Keratinocyte (primary cell): ENCODE measurements around the gene PTPRT. TPM values are rescaled to one million over a fixed set of nuclear protein-coding genes. Genes with fewer than 3 reads are reported as not detected.

Source experiments
- DNase-seq: peaks from one replicate; pipeline ENCODE4 v3.0.0-alpha.2; 2011; ENCODE audit warnings: low read depth, missing footprints, low spot score
- FAIRE-seq: peaks from 2 replicates; lab custom pipeline; 2011; peaks lifted over from hg19 to GRCh38; lab: Jason Lieb, UNC
- H2AFZ ChIP-seq: 2 replicates; pipeline ENCODE4 v1.6.0; 2012; ENCODE audit warnings: low read length, control low read depth, inconsistent platforms; ENCODE audit not compliant: control insufficient read depth
- H3K27ac ChIP-seq: 2 replicates; pipeline ENCODE4 v1.5.1; 2011; ENCODE audit warnings: low read length; ENCODE audit not compliant: control insufficient read depth, insufficient read depth
- H3K27me3 ChIP-seq: 3 replicates; pipeline ENCODE4 v1.6.0; 2011; ENCODE audit warnings: low read length; ENCODE audit not compliant: control insufficient read depth, insufficient read depth; ENCODE audit errors: extremely low read depth
- H3K36me3 ChIP-seq, 2 experiments: 2 replicates in 1 of 2; 3 replicates in 1 of 2; pipeline ENCODE4 v1.5.1; 2011; ENCODE audit warnings: low read length in 2 of 2, mild to moderate bottlenecking in 1 of 2; ENCODE audit not compliant: control insufficient read depth in 2 of 2, insufficient read depth in 2 of 2; ENCODE audit errors: extremely low read depth in 1 of 2
- H3K4me1 ChIP-seq: 3 replicates; pipeline ENCODE4 v1.5.1; 2011; ENCODE audit warnings: low read length; ENCODE audit not compliant: control insufficient read depth, insufficient read depth; ENCODE audit errors: extremely low read depth
- H3K4me2 ChIP-seq: 3 replicates; pipeline ENCODE4 v1.6.0; 2011; ENCODE audit warnings: low read depth, low read length; ENCODE audit not compliant: control insufficient read depth, insufficient read depth; ENCODE audit errors: extremely low read depth
- H3K4me3 ChIP-seq, 3 experiments: fragments of 200-600 bp in 1 of 3; sonication (generic) in 1 of 3; 2 replicates in 2 of 3; 3 replicates in 1 of 3; pipeline ENCODE4 v1.5.1; 2011 to 2016; ENCODE audit warnings: low read length in 3 of 3, mild to moderate bottlenecking in 3 of 3, control low read depth in 2 of 3, inconsistent platforms in 1 of 3, low read depth in 1 of 3, mixed read lengths in 1 of 3, mixed run types in 1 of 3, moderate library complexity in 1 of 3; ENCODE audit not compliant: control insufficient read depth in 2 of 3, insufficient read depth in 2 of 3; ENCODE audit errors: extremely low read depth in 1 of 3
- H3K79me2 ChIP-seq: 2 replicates; pipeline ENCODE4 v1.6.0; 2012; ENCODE audit warnings: low read length; ENCODE audit not compliant: control insufficient read depth, insufficient read depth
- H3K9ac ChIP-seq: 3 replicates; pipeline ENCODE4 v1.6.0; 2011; ENCODE audit warnings: low read length; ENCODE audit not compliant: control insufficient read depth, insufficient read depth; ENCODE audit errors: extremely low read depth
- H3K9me1 ChIP-seq: 3 replicates; pipeline ENCODE4 v1.6.0; 2011; ENCODE audit warnings: low read length; ENCODE audit not compliant: control insufficient read depth, insufficient read depth; ENCODE audit errors: extremely low read depth
- H3K9me3 ChIP-seq: 2 replicates; pipeline ENCODE4 v1.5.1; 2012; ENCODE audit warnings: low read depth, low read length; ENCODE audit not compliant: control insufficient read depth
- H4K20me1 ChIP-seq: 3 replicates; pipeline ENCODE4 v1.6.0; 2011; ENCODE audit warnings: low read length; ENCODE audit not compliant: control insufficient read depth, insufficient read depth; ENCODE audit errors: extremely low read depth
- EZH2 ChIP-seq: IDR thresholded peaks from one replicate; pipeline ENCODE4 v1.6.1; 2012; ENCODE audit warnings: inconsistent platforms, mild to moderate bottlenecking, low read length, moderate library complexity
- dilution Hi-C: fragments of 300-500 bp; cut with MboI; formaldehyde crosslinking; loops from one replicate; pipeline ENCODE4 v1.7.0; 2020; ENCODE audit warnings: low sequenced_read_pairs; ENCODE audit not compliant: extremely low pct_ligation_motif_present
- polyA plus RNA-seq, 5 experiments: library from polyadenylated mRNA; depleted of rRNA in 3 of 5; stranded (reverse) in 3 of 5; stranded (forward) in 1 of 5; unstranded in 1 of 5; fragments of >200 nt; gene quantifications; 1 replicate in 1 of 5; 2 replicates in 3 of 5; 3 replicates in 1 of 5; pipeline versions ENCODE4 v1.2.1 to v1.2.3, GENCODE V29; 2011 to 2012; ENCODE audit warnings: missing spikeins in 2 of 5, low read depth in 1 of 5, low replicate concordance in 1 of 5
- TF ChIP-seq, protein P1 (sequence below), 3 experiments: IDR thresholded peaks in 1 of 3; conservative IDR thresholded peaks in 1 of 3; optimal IDR thresholded peaks in 1 of 3; 2 replicates in 2 of 3; 3 replicates in 1 of 3; pipeline versions ENCODE3 to v1.5.1; 2011; ENCODE audit warnings: low read length in 3 of 3, mild to moderate bottlenecking in 3 of 3, moderate library complexity in 2 of 3, control low read depth in 1 of 3, inconsistent platforms in 1 of 3; ENCODE audit not compliant: insufficient read depth in 2 of 3; ENCODE audit errors: extremely low read depth in 1 of 3

Gene PTPRT
- polyA plus RNA-seq, 1 donor (not counting 4 experiments of a cell fraction or from before 2014, with no cell fraction given) = not detected

DNA sequence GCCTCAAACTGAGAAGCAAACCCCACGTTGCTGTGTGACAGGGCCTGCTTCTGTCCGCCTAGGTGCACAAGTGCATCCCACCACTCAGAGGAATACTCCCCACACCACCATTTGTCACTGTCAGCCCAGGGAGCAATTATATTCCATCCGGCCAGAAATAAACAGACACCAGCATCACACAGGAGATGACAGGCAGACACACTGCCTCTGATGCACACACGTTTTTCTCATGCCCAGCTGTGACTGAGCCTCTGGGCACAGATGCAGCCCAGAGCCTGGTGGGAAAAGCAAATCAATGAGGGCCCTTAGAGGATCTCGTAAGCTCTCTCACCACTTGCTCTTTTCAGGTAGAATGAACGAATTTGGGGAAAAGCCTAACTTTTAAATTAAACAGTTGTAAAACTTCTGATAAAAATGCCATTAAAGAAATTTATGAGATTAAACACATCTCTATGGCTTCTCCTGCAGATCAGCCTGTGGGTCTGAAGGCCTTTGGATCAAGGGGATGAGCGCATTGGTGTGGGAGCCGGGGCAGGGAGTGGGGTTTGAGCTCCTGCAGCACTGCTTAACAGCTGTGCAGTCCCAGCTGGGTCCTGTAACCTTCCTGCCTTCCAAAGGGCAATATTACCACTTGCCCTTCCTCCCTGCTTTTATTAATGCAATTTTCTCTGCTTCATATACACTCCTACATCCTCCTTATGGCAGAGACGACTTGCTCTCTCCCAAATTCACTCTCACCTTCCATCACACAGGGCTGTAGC lies 624.3 kb downstream of the PTPRT start:
- Histone ChIP-seq H3K9me1 (no peaks in the 10 kb centered on the region), H3K4me2 (no peak overlapping the region), H3K9me3 (no peaks in the 10 kb centered on the region), H3K36me3 (no peaks in the 10 kb centered on the region), H3K9ac (no peak overlapping the region), H4K20me1 (no peaks in the 10 kb centered on the region), H3K4me3 (no peak overlapping the region), H3K79me2 (no peaks in the 10 kb centered on the region), H3K27me3 (no peaks in the 10 kb centered on the region), H3K27ac (no peak overlapping the region), H2AFZ (no peak overlapping the region), H3K4me1 (no peaks in the 10 kb centered on the region)
- dilution Hi-C loops = no loop called here
- TF ChIP-seq, protein P1, sequence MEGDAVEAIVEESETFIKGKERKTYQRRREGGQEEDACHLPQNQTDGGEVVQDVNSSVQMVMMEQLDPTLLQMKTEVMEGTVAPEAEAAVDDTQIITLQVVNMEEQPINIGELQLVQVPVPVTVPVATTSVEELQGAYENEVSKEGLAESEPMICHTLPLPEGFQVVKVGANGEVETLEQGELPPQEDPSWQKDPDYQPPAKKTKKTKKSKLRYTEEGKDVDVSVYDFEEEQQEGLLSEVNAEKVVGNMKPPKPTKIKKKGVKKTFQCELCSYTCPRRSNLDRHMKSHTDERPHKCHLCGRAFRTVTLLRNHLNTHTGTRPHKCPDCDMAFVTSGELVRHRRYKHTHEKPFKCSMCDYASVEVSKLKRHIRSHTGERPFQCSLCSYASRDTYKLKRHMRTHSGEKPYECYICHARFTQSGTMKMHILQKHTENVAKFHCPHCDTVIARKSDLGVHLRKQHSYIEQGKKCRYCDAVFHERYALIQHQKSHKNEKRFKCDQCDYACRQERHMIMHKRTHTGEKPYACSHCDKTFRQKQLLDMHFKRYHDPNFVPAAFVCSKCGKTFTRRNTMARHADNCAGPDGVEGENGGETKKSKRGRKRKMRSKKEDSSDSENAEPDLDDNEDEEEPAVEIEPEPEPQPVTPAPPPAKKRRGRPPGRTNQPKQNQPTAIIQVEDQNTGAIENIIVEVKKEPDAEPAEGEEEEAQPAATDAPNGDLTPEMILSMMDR (optimal IDR thresholded peaks at IDR 0.05 in 1 of 3, IDR thresholded peaks at IDR 0.05 in 1 of 3, conservative IDR thresholded peaks at IDR 0.05 in 1 of 3; ENCODE audit: extremely low read depth in 1 of 3, insufficient read depth in 2 of 3, low read length in 3 of 3) = no peak
- TF ChIP-seq EZH2 = no peak
- DNase-seq (no peak), FAIRE-seq (no peak)

DNA sequence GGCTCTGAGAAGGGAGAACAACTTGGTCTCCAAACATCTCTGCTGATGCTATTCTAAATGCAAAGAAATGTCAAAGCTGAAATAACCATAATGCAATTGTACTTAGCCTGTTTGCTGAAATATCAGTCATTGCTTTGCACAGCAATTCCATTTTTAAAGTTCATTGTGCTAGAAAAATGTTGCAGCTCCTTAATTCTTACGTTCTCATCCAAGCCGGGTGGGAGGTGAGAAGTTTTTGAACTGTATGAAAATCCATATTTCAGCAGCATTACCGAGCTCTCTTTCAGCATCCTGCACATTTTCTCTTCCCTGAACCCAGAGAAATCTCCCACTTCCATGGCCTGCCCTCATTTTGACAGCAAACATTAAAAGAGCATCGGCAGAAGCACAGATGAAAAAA lies 630.0 kb downstream of the PTPRT start:
- FAIRE-seq = no peak
- Histone ChIP-seq H3K27me3 (no peaks in the 10 kb centered on the region), H3K9ac (no peak overlapping the region), H3K4me1 (no peaks in the 10 kb centered on the region), H3K27ac (no peak overlapping the region), H3K4me3 (no peak overlapping the region), H3K9me3 (no peaks in the 10 kb centered on the region), H3K79me2 (no peaks in the 10 kb centered on the region), H4K20me1 (no peaks in the 10 kb centered on the region), H3K4me2 (no peak overlapping the region), H3K9me1 (no peaks in the 10 kb centered on the region), H3K36me3 (no peaks in the 10 kb centered on the region), H2AFZ (no peak overlapping the region)
- dilution Hi-C loops = no loop called here
- DNase-seq = no peak
- TF ChIP-seq, protein P1 (optimal IDR thresholded peaks at IDR 0.05 in 1 of 3, IDR thresholded peaks at IDR 0.05 in 1 of 3, conservative IDR thresholded peaks at IDR 0.05 in 1 of 3; ENCODE audit: extremely low read depth in 1 of 3, insufficient read depth in 2 of 3, low read length in 3 of 3) = no peak
- no peak for TF ChIP-seq EZH2
